Activated gamma-delta T cell (primary cell): Measurements from ENCODE around the gene ATP2A2.
"Not testable (repeated sequence)": the region's sequence is repeated elsewhere in the genome, so short reads cannot be mapped to it uniquely, and the experiment has no call there.

Source experiments
- DNase-seq: peaks from one replicate; lab custom pipeline; 2025; lab: John Stamatoyannopoulos, UW

ATP2A2 gene

GRCh38 chr12:110301065-110301806 lies 20.2 kb downstream of the ATP2A2 start:
- DNase-seq, result no peak

GRCh38 chr12:110304061-110304551 lies 23.1 kb downstream of the ATP2A2 start:
- no peak for DNase-seq

- DNase-seq, result no peak
Observed at GRCh38 chr12:110307372-110307771, 26.3 kb downstream of the ATP2A2 start.

GRCh38 chr12:110310763-110311162 lies 29.7 kb downstream of the ATP2A2 start:
- DNase-seq, result no peak

- DNase-seq, result no peak
Observed at GRCh38 chr12:110311903-110312302, 30.9 kb downstream of the ATP2A2 start.

- DNase-seq, result no peak
Observed at GRCh38 chr12:110312581-110313360, 31.7 kb downstream of the ATP2A2 start.

GRCh38 chr12:110314308-110314707 lies 33.3 kb downstream of the ATP2A2 start:
- no peak for DNase-seq

GRCh38 chr12:110316861-110317260 lies 35.8 kb downstream of the ATP2A2 start:
- DNase-seq, result no peak

- no peak for DNase-seq
Observed at GRCh38 chr12:110317911-110318310, 36.9 kb downstream of the ATP2A2 start.

- DNase-seq, result no peak
Observed at GRCh38 chr12:110320550-110320949, 39.5 kb downstream of the ATP2A2 start.

GRCh38 chr12:110329710-110330109 lies 48.7 kb downstream of the ATP2A2 start:
- DNase-seq, result no peak

GRCh38 chr12:110330124-110330523 lies 49.1 kb downstream of the ATP2A2 start:
- no peak for DNase-seq

- no peak for DNase-seq
Observed at GRCh38 chr12:110330544-110330943, 49.5 kb downstream of the ATP2A2 start.

GRCh38 chr12:110333201-110333600 lies 52.2 kb downstream of the ATP2A2 start:
- DNase-seq, result no peak

GRCh38 chr12:110335481-110336045 lies 54.5 kb downstream of the ATP2A2 start:
- no peak for DNase-seq

- no peak for DNase-seq
Observed at GRCh38 chr12:110337912-110338710, 57.1 kb downstream of the ATP2A2 start.

GRCh38 chr12:110338754-110339153 lies 57.7 kb downstream of the ATP2A2 start:
- DNase-seq, result no peak

- DNase-seq, result no peak
Observed at GRCh38 chr12:110339184-110339952, 58.3 kb downstream of the ATP2A2 start.

- DNase-seq, result not testable (repeated sequence)
Observed at GRCh38 chr12:110340261-110340660, 59.2 kb downstream of the ATP2A2 start.

- no peak for DNase-seq
Observed at GRCh38 chr12:110340706-110341105, 59.7 kb downstream of the ATP2A2 start.

- no peak for DNase-seq
Observed at GRCh38 chr12:110342157-110342556, 61.1 kb downstream of the ATP2A2 start.
